OCI-LY1 (cell line): ENCODE results near the gene HCN1.

ENCODE experiments used
- H2AFZ ChIP-seq: fragments of 200-600 bp; sonication (generic), shearing (Covaris generic); 2 replicates; pipeline ENCODE4 v1.6.0; 2014; ENCODE audit warnings: antibody characterized with exemption, mild to moderate bottlenecking, low read length
- H3F3A ChIP-seq: fragments of 200-600 bp; sonication (generic), shearing (Covaris generic); 2 replicates; pipeline ENCODE4 v1.6.0; 2014; ENCODE audit warnings: mild to moderate bottlenecking, antibody characterized with exemption, low read length, moderate library complexity; ENCODE audit not compliant: insufficient read depth
- H3K27ac ChIP-seq: fragments of 200-600 bp; sonication (generic); 2 replicates; pipeline ENCODE4 v1.5.1; 2014; ENCODE audit warnings: low read length, mixed run types, mild to moderate bottlenecking, low read depth; ENCODE audit not compliant: poor library complexity, severe bottlenecking
- H3K27me3 ChIP-seq: fragments of 200-600 bp; sonication (generic); 2 replicates; pipeline ENCODE4 v1.6.0; 2014; ENCODE audit warnings: antibody characterized with exemption, mild to moderate bottlenecking, low read length, moderate library complexity; ENCODE audit not compliant: insufficient read depth
- H3K36me3 ChIP-seq: fragments of 200-600 bp; sonication (generic); 2 replicates; pipeline ENCODE4 v1.6.1; 2014; ENCODE audit warnings: mild to moderate bottlenecking, antibody characterized with exemption, low read length, moderate library complexity, mixed read lengths; ENCODE audit not compliant: insufficient read depth
- H3K4me1 ChIP-seq: fragments of 200-600 bp; sonication (generic); 2 replicates; pipeline ENCODE4 v1.5.1; 2014; ENCODE audit warnings: mild to moderate bottlenecking, low read length, moderate library complexity; ENCODE audit not compliant: insufficient read depth, severe bottlenecking
- H3K4me2 ChIP-seq: fragments of 200-600 bp; sonication (generic), shearing (Covaris generic); 2 replicates; pipeline ENCODE4 v1.6.1; 2014; ENCODE audit warnings: low read length
- H3K4me3 ChIP-seq: fragments of 200-600 bp; sonication (generic); 2 replicates; pipeline ENCODE4 v1.5.1; 2014; ENCODE audit warnings: low read length, low read depth, mild to moderate bottlenecking, mixed read lengths; ENCODE audit not compliant: poor library complexity, severe bottlenecking
- H3K79me2 ChIP-seq: fragments of 200-600 bp; shearing (Covaris generic); 2 replicates; pipeline ENCODE4 v1.6.1; 2016; ENCODE audit warnings: mixed run types, low read length, mixed read lengths; ENCODE audit not compliant: insufficient read depth
- H3K9ac ChIP-seq: fragments of 200-600 bp; sonication (generic), shearing (Covaris generic); 2 replicates; pipeline ENCODE4 v1.6.1; 2014; ENCODE audit warnings: mild to moderate bottlenecking, low read length, mixed read lengths
- H3K9me2 ChIP-seq: fragments of 200-600 bp; sonication (generic), shearing (Covaris generic); 2 replicates; pipeline ENCODE4 v1.6.1; 2014; ENCODE audit warnings: low read depth, mild to moderate bottlenecking, low read length, mixed read lengths
- H3K9me3 ChIP-seq: fragments of 200-600 bp; shearing (Covaris generic); 2 replicates; pipeline ENCODE4 v1.6.1; 2014; ENCODE audit warnings: low read length, mixed read lengths
- H4K20me1 ChIP-seq: fragments of 200-600 bp; sonication (generic), shearing (Covaris generic); 2 replicates; pipeline ENCODE4 v1.6.0; 2016; ENCODE audit warnings: mild to moderate bottlenecking, low read length; ENCODE audit not compliant: insufficient read depth
- CTCF ChIP-seq: fragments of 200-600 bp; sonication (generic), shearing (Covaris generic); IDR thresholded peaks from 2 replicates; pipeline ENCODE4 v1.5.1; 2017; ENCODE audit warnings: mild to moderate bottlenecking, antibody characterized with exemption, low read length, moderate library complexity, mixed read lengths
- EZH2 ChIP-seq: fragments of 200-600 bp; sonication (generic), shearing (Covaris generic); IDR thresholded peaks from 2 replicates; pipeline ENCODE4 v1.8.0; 2017; ENCODE audit warnings: borderline replicate concordance, mixed run types, mild to moderate bottlenecking, antibody characterized with exemption, low read length, moderate library complexity, mixed read lengths

Gene HCN1

DNA sequence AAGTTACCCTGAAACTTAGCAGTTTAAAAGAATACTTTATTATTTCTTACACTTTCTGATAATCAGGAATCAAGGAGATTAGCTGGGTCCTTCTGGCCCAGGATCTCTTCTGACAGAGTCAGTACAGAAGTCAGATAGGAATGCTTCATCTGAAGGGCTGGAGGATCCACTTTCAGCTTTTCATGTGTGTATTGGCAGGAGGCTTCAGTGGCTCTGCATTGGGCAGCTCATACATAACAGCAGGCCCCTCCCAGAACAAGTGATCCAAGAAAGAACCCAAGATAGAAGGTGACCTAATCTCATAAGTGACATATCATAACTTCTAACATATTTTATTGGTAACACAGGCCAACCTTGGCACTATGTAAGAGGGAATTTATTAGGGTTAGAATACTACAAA, 258.4 kb downstream of the HCN1 start:
- no peaks in the 10 kb centered on the region for H3F3A ChIP-seq
- H3K9me2 ChIP-seq: no peaks in the 10 kb centered on the region
- no peaks in the 10 kb centered on the region for H3K9me3 ChIP-seq
- no peak overlapping the region for H2AFZ ChIP-seq
- TF ChIP-seq EZH2 (no peak), CTCF (no peak)
- no peak overlapping the region for H3K4me3 ChIP-seq
- H3K4me1 ChIP-seq: no peaks in the 10 kb centered on the region
- no peaks in the 10 kb centered on the region for H3K36me3 ChIP-seq
- H3K9ac ChIP-seq: no peak overlapping the region
- H3K4me2 ChIP-seq: no peak overlapping the region
- H4K20me1 ChIP-seq: no peaks in the 10 kb centered on the region
- no peaks in the 10 kb centered on the region for H3K79me2 ChIP-seq
- H3K27ac ChIP-seq: no peak overlapping the region
- H3K27me3 ChIP-seq: no peaks in the 10 kb centered on the region

- H3K4me1 ChIP-seq: no peaks in the 10 kb centered on the region
- H2AFZ ChIP-seq: no peak overlapping the region
- H3K9me2 ChIP-seq: no peaks in the 10 kb centered on the region
Observed at GRCh38 chr5:45417285-45417998, 278.7 kb downstream of the HCN1 start.

DNA sequence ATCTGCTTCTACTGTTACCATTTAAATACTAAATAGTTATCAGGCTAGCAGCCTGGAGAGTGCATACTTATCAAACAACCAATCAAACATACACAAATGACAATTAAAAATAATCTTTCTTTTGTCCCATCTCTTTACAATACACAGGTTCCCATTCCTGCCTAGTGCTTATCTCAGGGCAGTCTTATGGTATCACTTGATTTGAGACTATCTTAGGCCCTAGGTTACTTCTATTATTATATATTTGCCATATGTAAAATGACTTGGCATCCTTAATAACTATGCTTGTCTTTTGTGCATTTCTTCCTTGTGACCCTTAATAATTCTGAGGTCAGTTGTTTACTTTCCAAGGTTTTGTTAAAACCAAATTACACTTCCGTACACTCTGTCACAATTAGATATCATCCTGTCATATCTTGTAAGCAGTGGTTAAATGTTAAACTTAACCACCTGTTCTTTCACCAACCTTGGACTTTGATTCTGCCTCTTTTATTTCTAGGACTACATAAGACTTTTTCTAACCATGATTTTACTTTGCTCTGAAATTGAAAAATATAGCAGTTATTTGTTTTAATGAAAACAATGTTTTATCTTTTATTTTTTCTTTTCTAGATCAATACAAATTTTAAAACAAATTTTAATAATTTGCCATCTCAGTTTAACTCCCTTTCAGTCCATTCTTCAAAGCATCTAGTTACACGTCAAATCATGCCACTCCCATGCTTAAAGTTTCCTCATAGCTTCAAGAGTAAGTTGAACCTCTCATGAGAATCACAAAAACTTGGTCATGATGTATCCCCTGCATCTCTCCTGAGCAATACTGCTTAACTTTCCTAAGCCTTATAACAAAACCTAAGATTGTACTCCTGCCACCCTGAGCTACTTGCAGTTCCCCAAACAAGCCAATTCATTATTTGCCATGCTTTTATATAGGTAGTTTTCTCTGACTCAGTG, 281.3 kb downstream of the HCN1 start:
- Histone ChIP-seq H3K4me3 (no peak overlapping the region), H3K79me2 (no peaks in the 10 kb centered on the region)

More at GRCh38 chr5:45417285-45417998, 278.7 kb downstream of the HCN1 start:
- H3K9ac ChIP-seq: no peak overlapping the region
- TF ChIP-seq EZH2 (no peak), CTCF (no peak)
- no peaks in the 10 kb centered on the region for H3K9me3 ChIP-seq
- no peaks in the 10 kb centered on the region for H3K79me2 ChIP-seq
- H4K20me1 ChIP-seq: no peaks in the 10 kb centered on the region
- no peak overlapping the region for H3K4me2 ChIP-seq
- no peaks in the 10 kb centered on the region for H3K36me3 ChIP-seq
- no peaks in the 10 kb centered on the region for H3K27me3 ChIP-seq
- no peaks in the 10 kb centered on the region for H3F3A ChIP-seq
- no peak overlapping the region for H3K4me3 ChIP-seq
- no peak overlapping the region for H3K27ac ChIP-seq

More for the DNA sequence above, 281.3 kb downstream of the HCN1 start:
- Histone ChIP-seq H3K27ac (no peak overlapping the region), H4K20me1 (no peaks in the 10 kb centered on the region), H3K9me2 (no peaks in the 10 kb centered on the region), H3K27me3 (no peaks in the 10 kb centered on the region), H3K4me1 (no peaks in the 10 kb centered on the region), H3K9ac (no peak overlapping the region), H3F3A (no peaks in the 10 kb centered on the region), H3K4me2 (no peak overlapping the region), H2AFZ (no peak overlapping the region), H3K36me3 (no peaks in the 10 kb centered on the region), H3K9me3 (no peaks in the 10 kb centered on the region)
- TF ChIP-seq EZH2 (no peak), CTCF (no peak)
